Sciatic nerve (tissue), 2 donors: ENCODE data around the gene GUCA2B. TPM values are rescaled to one million over a fixed set of nuclear protein-coding genes. Genes with fewer than 3 reads are reported as not detected.

Source experiments
- ATAC-seq: fragments of 200-7000 bp; cut with Tn5 transposase; one replicate; pipeline ENCODE4 v1.9.1; 2020; ENCODE audit warnings: mild to moderate bottlenecking, moderate library complexity
- DNase-seq: peaks from one replicate; pipeline ENCODE4 v3.0.0-alpha.2; 2020; ENCODE audit warnings: low spot score
- intact Hi-C: fragments of 100-400 bp; cut with DNase I; formaldehyde crosslinking; loops from one replicate; pipeline ENCODE4 v1.14.2; 2022
- total RNA-seq: library from RNA; stranded (reverse); fragmentation: NEBNext Ultra II Directional; extraction: Animal tissue kit (Norgen Biotek cat#: 25700); gene quantifications from one replicate; pipeline ENCODE4 v1.2.1, GENCODE V29; 2021
- donor health status: DM: no; HTN: no; CAD: no.
- donor health status: DM: no; HTN: no; CAD: no.

GUCA2B gene
- total RNA-seq, 1 donor from 2014 or later: not detected

- intact Hi-C loops: no loop called here
- no peak for DNase-seq
- ATAC-seq: no peak
Observed at GRCh38 chr1:42140191-42140590, 13.0 kb upstream of the GUCA2B start.

GRCh38 chr1:42141978-42142377 is 11.2 kb upstream of the GUCA2B start:
- ATAC-seq: no peak
- intact Hi-C loops: no loop called here
- DNase-seq: no peak

DNA sequence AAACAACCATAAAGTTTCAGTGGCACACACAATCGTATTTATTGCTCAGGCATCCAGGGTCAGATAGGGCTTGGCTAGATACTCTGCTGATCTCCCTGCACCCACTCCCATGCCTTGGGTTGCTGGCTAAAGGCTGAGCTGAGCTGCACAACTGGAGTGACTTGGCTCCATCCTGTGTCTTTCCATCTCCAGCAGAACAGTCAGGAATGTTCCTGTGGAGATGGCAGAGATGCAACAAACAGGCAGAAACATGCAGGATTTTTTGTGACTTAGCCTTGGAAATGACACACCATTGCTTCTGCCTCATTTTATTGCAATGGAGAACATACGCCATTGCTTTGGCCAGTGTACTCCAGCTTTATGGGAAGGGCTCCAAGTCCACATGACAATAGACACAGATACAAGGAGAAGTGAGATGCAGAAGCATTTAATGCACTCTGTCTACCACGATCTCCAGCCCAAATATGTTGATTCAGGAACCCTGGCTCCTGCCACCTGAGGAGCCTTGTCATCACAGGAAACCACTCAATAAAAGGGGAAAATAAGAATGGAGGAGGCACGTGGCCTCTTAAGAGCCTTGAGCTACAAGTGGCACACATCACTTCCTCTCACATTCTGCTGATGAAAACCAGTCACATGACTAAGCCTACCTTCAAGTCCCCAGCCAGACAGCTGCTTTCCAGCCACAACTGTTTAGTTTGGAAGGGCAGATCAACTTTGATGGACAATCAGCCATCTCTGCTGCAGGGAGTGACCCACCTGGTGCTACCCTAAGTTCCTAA is 10.1 kb upstream of the GUCA2B start:
- ATAC-seq (no peak), DNase-seq (no peak)
- intact Hi-C loops: no loop called here

- no peak for DNase-seq
- intact Hi-C loops: no loop called here
- ATAC-seq: no peak
Observed at GRCh38 chr1:42143896-42144710, 9.1 kb upstream of the GUCA2B start.

DNA sequence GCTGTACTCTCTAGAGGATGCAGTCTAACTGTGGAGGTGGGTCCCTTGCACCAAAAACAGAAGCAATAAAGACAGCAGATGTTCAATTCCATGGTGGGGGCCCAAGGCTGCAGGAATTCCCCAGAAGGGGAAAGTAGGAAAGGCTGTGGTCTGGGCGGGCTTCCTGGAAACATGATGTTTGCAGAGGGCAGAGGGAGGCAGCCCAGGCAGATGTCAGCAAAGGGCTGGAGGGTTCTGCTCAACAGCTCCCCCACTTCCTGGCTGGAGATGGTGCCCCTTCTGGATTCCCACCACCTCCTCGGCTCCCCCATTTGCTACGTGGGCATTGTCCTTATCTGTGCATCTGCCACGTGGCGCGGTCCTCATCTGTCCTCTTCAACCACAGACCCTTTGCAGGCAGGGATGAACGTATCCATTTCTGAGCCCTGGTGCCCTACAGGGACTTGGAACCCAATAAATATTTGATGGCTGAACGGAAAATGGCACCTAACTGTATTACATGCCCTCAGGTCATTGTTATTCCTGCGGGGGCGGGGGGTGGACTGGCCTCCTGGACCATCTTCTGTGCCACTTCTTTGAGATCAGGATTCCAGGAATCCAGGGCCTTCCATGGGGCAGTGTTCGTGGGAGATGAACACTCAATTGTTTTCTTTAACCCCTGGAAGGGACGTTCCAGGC is 8.4 kb upstream of the GUCA2B start:
- intact Hi-C loops: no loop called here
- ATAC-seq (no peak), DNase-seq (no peak)

DNA sequence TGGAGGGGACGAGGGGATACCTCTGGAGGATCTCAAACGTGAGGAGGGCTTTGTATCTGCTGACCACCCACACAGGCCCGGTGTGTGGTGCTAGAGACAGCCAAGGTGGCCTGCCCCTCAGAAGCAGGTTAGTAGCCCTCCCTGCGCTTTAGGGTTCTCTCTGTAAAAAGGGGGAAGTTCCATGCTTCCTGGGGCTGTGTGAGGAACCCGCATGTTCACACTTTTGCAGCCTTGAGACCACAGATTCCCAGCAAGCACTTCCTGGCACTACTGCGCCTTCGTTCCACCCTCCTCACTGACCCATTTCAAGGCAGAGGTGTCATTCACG is 7.9 kb upstream of the GUCA2B start:
- no peak for ATAC-seq
- no peak for DNase-seq
- intact Hi-C loops: no loop called here

- ATAC-seq: no peak
- intact Hi-C loops: no loop called here
- DNase-seq: no peak
Observed at GRCh38 chr1:42145764-42146625, 7.2 kb upstream of the GUCA2B start.

DNA sequence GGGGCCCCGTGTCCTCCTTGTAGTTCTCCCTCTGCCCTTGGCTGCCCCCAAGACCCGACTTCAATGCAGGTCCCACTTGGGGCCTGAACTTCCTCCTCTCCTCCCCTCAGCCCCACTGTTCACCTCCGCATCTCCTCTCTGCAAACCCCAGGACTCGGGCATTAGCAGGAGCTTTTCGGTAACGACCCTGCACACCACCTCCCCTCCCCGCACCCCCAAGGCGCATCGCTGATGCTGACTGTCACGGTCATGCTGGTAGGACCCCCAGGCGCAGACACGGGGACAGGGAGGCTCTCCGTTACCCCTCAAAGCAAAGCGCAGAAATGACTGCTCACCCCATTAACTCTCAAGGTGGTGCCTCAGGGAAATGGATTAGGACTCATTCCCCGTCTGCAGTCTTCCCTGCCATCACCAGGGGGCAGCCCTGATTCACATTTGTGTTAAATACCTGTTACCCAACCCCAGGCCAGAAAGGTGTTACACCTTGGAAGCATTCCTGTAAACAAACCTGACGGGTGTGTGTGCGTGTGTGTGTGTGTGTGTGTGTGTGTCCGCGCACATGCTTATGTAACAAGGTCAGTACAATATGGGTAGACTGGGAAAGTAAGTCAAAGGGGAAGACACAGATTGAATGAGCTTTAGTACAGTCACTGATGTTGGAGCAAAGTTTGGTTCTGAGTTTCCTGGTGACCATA is 6.4 kb upstream of the GUCA2B start:
- ATAC-seq: peak; percentile 52
- peak; percentile 76 for DNase-seq
- intact Hi-C loops: no loop called here

GRCh38 chr1:42148166-42148565 is 5.0 kb upstream of the GUCA2B start:
- intact Hi-C loops: no loop called here
- no peak for DNase-seq
- ATAC-seq: no peak

DNA sequence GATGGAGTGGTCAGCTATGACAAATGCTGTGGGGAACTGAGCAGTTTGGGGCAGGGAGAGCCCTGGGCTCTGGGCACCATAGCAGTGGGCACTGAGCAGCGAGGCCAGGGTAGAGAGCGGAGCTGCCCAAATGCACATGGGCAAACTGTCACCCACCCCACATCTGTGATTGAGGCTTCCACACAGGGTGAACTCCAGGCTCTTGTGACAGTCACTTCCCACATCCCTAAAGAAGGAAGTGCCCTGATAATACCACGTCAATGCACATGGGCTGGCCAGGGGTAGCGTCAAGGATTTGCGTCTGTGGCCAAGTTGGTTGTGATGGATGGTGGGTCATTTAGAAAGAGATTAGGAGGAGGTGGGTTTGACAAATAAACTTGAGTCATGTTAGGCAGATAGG is 2.6 kb upstream of the GUCA2B start:
- intact Hi-C loops: no loop called here
- ATAC-seq (no peak), DNase-seq (no peak)

DNA sequence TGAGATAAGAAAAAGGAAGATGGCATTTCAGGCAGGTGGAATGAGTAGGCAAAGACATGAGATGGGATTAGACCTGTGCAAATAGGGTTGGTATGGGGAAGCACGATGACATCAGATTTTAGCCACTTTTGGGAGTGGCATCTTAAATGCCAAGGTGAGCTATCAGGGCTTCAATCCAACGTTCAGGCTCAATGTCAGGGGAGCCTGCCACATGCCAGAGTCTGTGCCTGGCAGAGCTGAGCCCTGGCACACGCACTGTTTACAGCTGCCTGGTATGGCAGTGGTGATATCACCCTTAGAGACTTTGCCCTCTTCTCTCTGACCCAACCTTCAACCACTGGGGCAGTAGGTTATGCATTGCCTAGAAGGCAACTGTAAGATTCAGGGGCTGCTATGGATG is 1.1 kb upstream of the GUCA2B start:
- intact Hi-C loops: no loop called here
- no peak for DNase-seq
- ATAC-seq: no peak

- intact Hi-C loops: no loop called here
- DNase-seq (no peak), ATAC-seq (no peak)
Observed at GRCh38 chr1:42153624-42154023, 414 bp downstream of the GUCA2B start.

DNA sequence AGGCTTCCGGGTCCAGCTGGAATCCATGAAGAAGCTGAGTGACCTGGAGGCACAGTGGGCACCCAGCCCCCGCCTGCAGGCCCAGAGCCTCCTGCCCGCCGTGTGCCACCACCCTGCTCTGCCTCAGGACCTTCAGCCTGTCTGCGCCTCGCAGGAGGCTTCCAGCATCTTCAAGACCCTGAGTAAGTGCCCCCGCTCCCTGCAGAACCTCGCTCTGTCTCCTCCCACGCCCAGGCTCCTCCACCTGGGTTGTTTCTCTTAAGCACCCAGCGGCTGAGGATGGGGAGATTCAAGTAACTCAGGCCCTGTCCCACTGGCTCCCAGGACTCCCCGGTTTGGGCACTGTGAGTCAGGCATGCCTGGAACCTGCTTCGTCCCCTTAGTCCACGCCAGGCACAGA is 1.5 kb downstream of the GUCA2B start:
- ATAC-seq (no peak), DNase-seq (no peak)
- intact Hi-C loops: no loop called here

DNA sequence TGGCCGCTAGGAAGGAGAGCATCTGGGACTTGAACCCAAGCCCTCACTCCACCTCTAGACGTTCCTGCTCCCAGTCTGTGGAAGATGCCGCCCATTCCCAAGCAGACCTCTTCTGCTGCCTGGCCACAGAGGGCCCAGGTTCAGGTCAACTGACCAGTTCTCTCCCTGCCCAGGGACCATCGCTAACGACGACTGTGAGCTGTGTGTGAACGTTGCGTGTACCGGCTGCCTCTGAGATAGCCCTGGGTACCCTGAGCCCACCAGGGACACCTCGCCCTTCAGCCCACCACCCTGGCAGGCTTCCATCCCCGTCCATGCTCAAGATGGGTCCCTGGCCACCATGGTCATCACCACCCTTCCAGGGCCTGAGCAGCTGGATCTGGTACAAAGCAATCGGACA is 2.2 kb downstream of the GUCA2B start:
- no peak for ATAC-seq
- DNase-seq: no peak
- intact Hi-C loops: no loop called here

DNA sequence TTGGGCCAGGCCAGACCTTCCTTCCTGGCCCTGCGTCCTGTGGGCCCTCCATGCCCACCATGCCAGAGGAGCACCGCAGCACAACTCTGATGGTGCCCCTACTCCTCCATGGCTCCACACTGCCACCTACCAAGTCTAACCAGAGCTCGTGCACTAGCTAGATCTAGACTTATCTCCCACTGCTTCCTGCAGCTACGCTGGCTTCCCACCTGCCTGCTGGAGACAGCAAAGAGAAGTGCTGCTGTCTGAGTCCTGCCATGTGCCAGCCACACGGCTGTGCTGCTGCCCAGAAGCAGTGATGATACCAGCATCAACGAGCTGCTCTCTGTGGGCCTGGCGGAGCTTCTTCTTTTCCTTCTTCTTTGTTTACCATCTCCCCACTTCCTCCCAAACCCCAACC is 4.5 kb downstream of the GUCA2B start:
- DNase-seq (no peak), ATAC-seq (no peak)
- intact Hi-C loops: no loop called here

DNA sequence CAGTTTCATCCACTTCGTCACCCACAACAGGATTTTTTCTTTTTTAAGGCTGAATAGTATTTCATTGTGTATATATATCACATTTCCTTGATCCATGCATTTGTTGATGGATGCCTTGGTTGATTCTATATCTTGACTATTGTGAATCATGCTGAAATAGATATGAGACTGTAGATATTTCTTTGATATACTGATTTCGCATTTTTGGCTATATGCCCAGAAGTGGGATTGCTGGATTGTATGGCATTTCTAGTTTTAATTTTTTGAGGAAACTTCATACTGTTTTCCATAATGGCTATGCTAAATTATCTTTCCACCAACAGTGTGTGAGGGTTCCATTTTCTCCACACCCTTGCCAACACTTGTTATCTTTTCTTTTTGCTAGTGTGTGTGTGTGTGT is 5.0 kb downstream of the GUCA2B start:
- intact Hi-C loops: no loop called here
- no peak for DNase-seq
- ATAC-seq: no peak

GRCh38 chr1:42162181-42162580 is 9.0 kb downstream of the GUCA2B start:
- DNase-seq (no peak), ATAC-seq (no peak)
- intact Hi-C loops: no loop called here

GRCh38 chr1:42163114-42163513 is 9.9 kb downstream of the GUCA2B start:
- DNase-seq (no peak), ATAC-seq (no peak)
- intact Hi-C loops: no loop called here
